Endodermal cell (in vitro differentiated cells): Measurements from ENCODE around the gene RAC3. TPM values are rescaled to one million over a fixed set of nuclear protein-coding genes. Genes with fewer than 3 reads are reported as not detected.

Experiments
- DNase-seq: peaks from one replicate; pipeline ENCODE4 v3.0.0-alpha.2; 2017
- H3K27ac ChIP-seq: 2 replicates; pipeline ENCODE4 v1.5.1; 2013; ENCODE audit warnings: mild to moderate bottlenecking, low read depth, low read length, moderate library complexity
- H3K27me3 ChIP-seq: 2 replicates; pipeline ENCODE4 v1.6.1; 2013; ENCODE audit warnings: mild to moderate bottlenecking, low read length, moderate library complexity; ENCODE audit not compliant: insufficient read depth, control insufficient read depth, poor library complexity, severe bottlenecking
- H3K36me3 ChIP-seq: 2 replicates; pipeline ENCODE4 v1.7.0; 2013; ENCODE audit warnings: mild to moderate bottlenecking, low read length, moderate library complexity; ENCODE audit not compliant: control insufficient read depth, insufficient read depth
- H3K4me1 ChIP-seq: one replicate; pipeline ENCODE4 v1.7.0; 2013; ENCODE audit warnings: low read length; ENCODE audit not compliant: control insufficient read depth, insufficient read depth
- H3K4me3 ChIP-seq: 2 replicates; pipeline ENCODE4 v1.5.1; 2013; ENCODE audit warnings: mild to moderate bottlenecking, low read length, moderate library complexity
- H3K9ac ChIP-seq: 2 replicates; pipeline ENCODE4 v1.6.1; 2013; ENCODE audit warnings: mild to moderate bottlenecking, low read length, moderate library complexity; ENCODE audit not compliant: poor library complexity, severe bottlenecking; ENCODE audit errors: extremely low read depth
- H3K9me3 ChIP-seq: 2 replicates; pipeline ENCODE4 v1.6.1; 2013; ENCODE audit warnings: mild to moderate bottlenecking, low read length, moderate library complexity; ENCODE audit not compliant: control insufficient read depth
- H3K27ac Mint-ChIP-seq: 2 replicates; pipeline ENCODE4 v1.8.0; 2020; ENCODE audit warnings: mixed read lengths
- H3K27me3 Mint-ChIP-seq: 2 replicates; pipeline ENCODE4 v1.8.0; 2021; ENCODE audit warnings: mild to moderate bottlenecking, mixed read lengths; ENCODE audit not compliant: insufficient read depth
- H3K36me3 Mint-ChIP-seq: 2 replicates; pipeline ENCODE4 v1.8.0; 2020; ENCODE audit warnings: low read depth, mixed read lengths
- H3K4me1 Mint-ChIP-seq: 2 replicates; pipeline ENCODE4 v1.8.0; 2020; ENCODE audit warnings: mixed read lengths
- H3K4me3 Mint-ChIP-seq: 2 replicates; pipeline ENCODE4 v1.8.0; 2020; ENCODE audit warnings: mild to moderate bottlenecking, moderate library complexity, mixed read lengths
- H3K9me3 Mint-ChIP-seq: 2 replicates; pipeline ENCODE4 v1.8.0; 2020; ENCODE audit warnings: mild to moderate bottlenecking, mixed read lengths
- CTCF ChIP-seq: fragments of 200-600 bp; sonication (generic); conservative IDR thresholded peaks from 2 replicates; pipeline ENCODE4 v1.5.0; 2021; ENCODE audit warnings: antibody characterized with exemption, mild to moderate bottlenecking
- WGBS, 2 experiments: methylation state at CpG; one replicate each; pipeline versions ENCODE4 v1.1.5 to v1.1.7; 2013; ENCODE audit warnings: missing lambda C conversion rate in 2 of 2, mixed read lengths in 1 of 2; ENCODE audit not compliant: insufficient coverage in 1 of 2, insufficient read length in 1 of 2; 5-methylcytosine and 5-hydroxymethylcytosine counted together
- total RNA-seq, 2 donors: library from RNA; stranded (reverse); fragmentation: NEBNext Ultra II Directional in 1 of 2; extraction: Animal tissue kit (Norgen Biotek cat#: 25700) in 1 of 2; gene quantifications; 2 replicates in 1 of 2; 3 replicates in 1 of 2; pipeline ENCODE4 v1.2.1, GENCODE V29; 2021

Gene RAC3
- total RNA-seq, 2 donors from 2014 or later, result 45.7 to 53.9 TPM

- Histone ChIP-seq H3K9me3 (no peaks in the 10 kb centered on the region), H3K4me3 (no peak overlapping the region), H3K27me3 (no peaks in the 10 kb centered on the region), H3K36me3 (no peaks in the 10 kb centered on the region), H3K4me1 (peaks cover 4% of the 10 kb centered on the region), H3K27ac (no peak overlapping the region), H3K9ac (no peak overlapping the region)
- Mint-ChIP-seq H3K9me3 (no peaks in the 10 kb centered on the region), H3K27me3 (no peaks in the 10 kb centered on the region), H3K4me3 (no peak overlapping the region), H3K36me3 (peaks cover 12% of the 10 kb centered on the region), H3K27ac (no peak overlapping the region), H3K4me1 (peaks cover 10% of the 10 kb centered on the region)
- no peak for TF ChIP-seq CTCF
- WGBS, 2 experiments, result 93 to 94% methylated on average over 15 to 25 of the region's 25 CpGs
- no peak for DNase-seq
Observed at GRCh38 chr17:82025401-82026107, 5.9 kb upstream of the RAC3 start.

GRCh38 chr17:82028246-82028645 is 3.2 kb upstream of the RAC3 start:
- no peak for TF ChIP-seq CTCF
- Histone ChIP-seq H3K36me3 (no peaks in the 10 kb centered on the region), H3K4me1 (peaks cover 4% of the 10 kb centered on the region), H3K9me3 (no peaks in the 10 kb centered on the region), H3K27me3 (no peaks in the 10 kb centered on the region), H3K9ac (no peak overlapping the region), H3K27ac (no peak overlapping the region), H3K4me3 (no peak overlapping the region)
- Mint-ChIP-seq H3K4me1 (peaks cover 6% of the 10 kb centered on the region), H3K36me3 (peaks cover 15% of the 10 kb centered on the region), H3K27ac (no peak overlapping the region), H3K4me3 (no peak overlapping the region), H3K9me3 (no peaks in the 10 kb centered on the region), H3K27me3 (no peaks in the 10 kb centered on the region)
- 93 to 98% methylated on average over 7 to 13 of the region's 13 CpGs for WGBS, 2 experiments
- DNase-seq, result no peak

- H3K36me3 ChIP-seq, result no peaks in the 10 kb centered on the region
- no peak overlapping the region for H3K27ac ChIP-seq
- DNase-seq, result no peak
- H3K36me3 Mint-ChIP-seq, result peaks cover 15% of the 10 kb centered on the region
- peaks cover 4% of the 10 kb centered on the region for H3K4me1 ChIP-seq
- H3K4me3 ChIP-seq, result no peak overlapping the region
- 93 to 100% methylated on average over 9 of the region's 9 CpGs for WGBS, 2 experiments
- no peaks in the 10 kb centered on the region for H3K9me3 Mint-ChIP-seq
- no peak for TF ChIP-seq CTCF
- H3K9me3 ChIP-seq, result no peaks in the 10 kb centered on the region
- H3K27me3 Mint-ChIP-seq, result no peaks in the 10 kb centered on the region
- peaks cover 4% of the 10 kb centered on the region for H3K4me1 Mint-ChIP-seq
- H3K27ac Mint-ChIP-seq, result no peak overlapping the region
- H3K27me3 ChIP-seq, result no peaks in the 10 kb centered on the region
- no peak overlapping the region for H3K9ac ChIP-seq
- H3K4me3 Mint-ChIP-seq, result no peak overlapping the region
Observed at GRCh38 chr17:82028966-82029365, 2.5 kb upstream of the RAC3 start.
